GM18909 (cell line): ENCODE data around the gene RASGRF1.

Experiments used
- ATAC-seq: cut with Tn5 transposase; IDR thresholded peaks from one replicate; pipeline ENCODE4 v1.9.1; 2021; ENCODE audit warnings: mild to moderate bottlenecking; ENCODE audit not compliant: unreplicated experiment, poor library complexity

The RASGRF1 gene

DNA sequence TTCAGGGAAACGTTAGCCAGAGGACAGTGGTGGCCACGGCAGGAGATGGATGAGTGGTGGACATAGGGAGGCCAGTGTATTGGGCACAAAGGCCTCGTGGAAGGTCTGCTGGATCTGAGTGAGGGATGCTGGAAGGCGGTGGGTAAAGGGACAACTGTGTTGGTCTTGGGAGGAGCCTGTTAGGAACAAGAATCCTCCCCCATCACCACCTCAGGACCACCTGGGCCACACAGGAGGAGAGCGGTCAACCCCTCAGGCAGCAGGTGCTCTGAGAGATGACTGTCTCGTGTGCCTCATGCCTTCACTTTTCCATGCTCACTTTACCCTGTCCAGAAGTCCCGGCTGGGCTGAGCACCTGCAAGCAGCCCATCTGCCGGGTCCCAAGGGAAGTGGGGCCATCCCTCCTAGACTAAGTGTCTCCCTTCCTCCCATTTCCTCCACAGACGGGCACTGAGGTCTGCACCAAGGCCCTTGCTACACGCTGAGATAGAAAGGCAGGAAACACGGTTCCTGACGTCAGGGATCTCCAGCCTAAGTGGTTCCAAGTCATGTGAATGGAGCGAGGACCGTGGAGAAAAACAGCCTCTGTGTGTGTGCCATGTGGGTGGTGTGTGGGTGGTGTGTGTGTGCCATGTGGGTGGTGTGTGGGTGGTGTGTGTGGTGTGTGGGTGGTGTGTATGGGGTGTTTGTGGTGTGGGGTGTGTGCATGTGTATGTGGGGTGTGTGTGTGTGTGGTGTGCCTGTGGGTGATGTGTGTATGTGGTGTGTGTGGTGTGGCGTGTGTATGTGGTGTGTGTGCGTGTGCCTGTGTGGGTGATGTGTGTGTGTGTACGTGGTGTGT lies 97.9 kb downstream of the RASGRF1 start:
- ATAC-seq: no peak

DNA sequence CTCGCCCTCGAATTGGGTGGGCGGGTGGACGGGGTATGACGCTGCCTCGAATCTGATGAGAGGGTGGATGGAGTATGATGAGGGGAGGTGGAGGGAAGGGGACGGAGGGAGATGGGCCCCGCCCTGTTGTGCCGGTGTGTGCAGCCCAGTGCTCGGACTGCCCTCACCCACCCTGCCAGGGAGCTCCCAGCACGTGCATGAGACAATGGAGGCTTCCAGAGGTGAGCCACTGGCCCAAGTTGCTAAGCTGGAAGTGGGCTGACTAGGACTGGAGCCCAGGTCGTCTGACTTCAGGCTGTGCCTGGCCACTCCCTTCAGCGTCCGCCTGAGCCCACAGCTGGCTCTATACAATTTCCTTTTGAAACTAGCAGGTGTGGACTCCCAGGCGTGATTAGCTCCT lies 98.7 kb downstream of the RASGRF1 start:
- ATAC-seq: no peak

DNA sequence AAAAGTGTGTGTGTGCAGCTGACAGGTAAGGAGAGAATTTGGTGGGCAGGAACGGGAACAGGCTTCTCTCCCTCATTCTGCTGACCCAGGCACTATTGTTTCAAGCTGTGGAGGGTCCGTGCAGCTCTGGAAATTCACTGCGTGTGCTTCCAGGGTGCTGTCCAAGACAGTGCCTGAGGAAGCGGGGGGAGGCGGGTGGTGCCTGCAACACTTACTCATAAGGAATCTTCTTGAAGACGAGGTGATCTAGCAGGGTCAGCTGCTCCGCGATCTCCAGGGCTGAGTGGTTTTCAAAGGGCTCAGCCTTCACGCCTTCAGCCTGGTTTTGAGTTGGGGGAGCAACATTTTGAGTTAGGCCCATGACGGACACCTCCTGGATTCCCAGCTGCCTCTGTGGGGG lies 99.1 kb downstream of the RASGRF1 start:
- ATAC-seq: no peak

DNA sequence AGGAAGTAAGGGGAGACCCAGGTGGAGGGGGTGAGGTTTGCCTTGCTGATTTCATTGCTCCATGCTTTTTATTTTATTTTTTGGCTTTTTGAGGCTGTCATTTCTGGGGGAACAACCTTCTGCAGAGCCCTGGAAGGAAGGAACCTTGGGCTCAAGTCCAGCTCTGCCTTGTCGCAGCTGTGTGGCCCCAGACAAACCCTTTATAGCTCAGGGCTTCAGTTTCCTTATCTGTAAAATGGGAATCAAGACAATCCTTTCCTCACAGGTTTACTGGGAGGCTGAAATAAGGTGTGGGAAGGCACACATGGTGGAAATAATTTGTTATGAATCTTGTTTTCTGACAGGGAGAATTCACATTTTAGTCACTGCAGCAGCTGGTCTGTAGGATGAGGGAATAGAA lies 100.3 kb downstream of the RASGRF1 start:
- ATAC-seq: no peak

DNA sequence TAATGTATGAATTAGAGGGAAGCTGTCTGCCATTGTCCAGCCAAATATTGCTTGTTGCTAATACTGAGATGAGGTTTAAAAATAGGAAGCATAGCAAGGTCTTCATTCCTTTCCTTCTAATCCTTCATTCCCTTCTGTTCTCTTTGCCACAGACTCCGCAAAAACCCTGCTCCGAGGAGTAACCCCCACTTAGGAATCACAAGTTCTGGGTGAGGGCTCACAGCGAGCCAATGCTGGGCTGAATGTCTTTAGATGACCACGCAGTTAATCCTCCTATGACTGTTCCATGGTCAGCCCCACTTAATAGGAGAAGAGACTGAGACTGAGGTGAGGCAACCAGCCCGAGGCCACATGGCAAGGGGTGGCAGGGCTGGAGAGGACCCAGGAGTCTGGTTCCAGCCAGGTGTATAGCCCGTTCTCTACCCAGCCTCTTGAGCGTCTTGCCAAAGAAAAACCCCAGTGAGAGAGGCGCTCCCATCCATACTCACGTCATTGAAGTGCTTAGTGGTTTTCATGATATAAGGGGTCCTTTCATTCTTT lies 100.8 kb downstream of the RASGRF1 start:
- ATAC-seq: no peak

DNA sequence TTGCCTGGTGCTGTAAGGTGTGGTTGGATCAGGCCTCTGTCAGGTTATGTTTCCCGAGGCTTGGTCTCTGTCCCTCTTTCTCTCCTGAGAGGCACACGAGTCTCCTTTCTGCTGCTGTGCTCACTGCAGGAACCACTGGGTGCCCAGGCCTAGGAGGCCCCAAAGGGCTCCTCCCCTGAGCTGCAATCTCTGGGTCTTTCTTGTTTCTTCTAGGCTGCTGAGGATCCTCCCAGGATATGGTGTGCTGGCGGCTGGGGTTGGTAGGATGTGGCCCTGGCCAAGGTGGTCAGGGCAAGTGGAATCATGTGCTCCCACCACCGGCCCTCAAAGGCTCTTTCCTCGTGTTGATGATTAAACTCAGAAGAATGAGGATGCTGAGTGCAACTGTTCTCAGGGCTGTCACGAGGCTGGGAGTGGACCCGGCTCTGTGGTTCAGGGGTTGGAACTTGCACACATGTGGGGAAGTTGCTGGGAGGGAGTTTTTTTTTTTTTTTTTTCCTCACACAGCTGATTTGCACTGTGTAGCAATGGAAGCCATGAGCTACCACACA lies 102.1 kb downstream of the RASGRF1 start:
- peak; percentile 72 for ATAC-seq

DNA sequence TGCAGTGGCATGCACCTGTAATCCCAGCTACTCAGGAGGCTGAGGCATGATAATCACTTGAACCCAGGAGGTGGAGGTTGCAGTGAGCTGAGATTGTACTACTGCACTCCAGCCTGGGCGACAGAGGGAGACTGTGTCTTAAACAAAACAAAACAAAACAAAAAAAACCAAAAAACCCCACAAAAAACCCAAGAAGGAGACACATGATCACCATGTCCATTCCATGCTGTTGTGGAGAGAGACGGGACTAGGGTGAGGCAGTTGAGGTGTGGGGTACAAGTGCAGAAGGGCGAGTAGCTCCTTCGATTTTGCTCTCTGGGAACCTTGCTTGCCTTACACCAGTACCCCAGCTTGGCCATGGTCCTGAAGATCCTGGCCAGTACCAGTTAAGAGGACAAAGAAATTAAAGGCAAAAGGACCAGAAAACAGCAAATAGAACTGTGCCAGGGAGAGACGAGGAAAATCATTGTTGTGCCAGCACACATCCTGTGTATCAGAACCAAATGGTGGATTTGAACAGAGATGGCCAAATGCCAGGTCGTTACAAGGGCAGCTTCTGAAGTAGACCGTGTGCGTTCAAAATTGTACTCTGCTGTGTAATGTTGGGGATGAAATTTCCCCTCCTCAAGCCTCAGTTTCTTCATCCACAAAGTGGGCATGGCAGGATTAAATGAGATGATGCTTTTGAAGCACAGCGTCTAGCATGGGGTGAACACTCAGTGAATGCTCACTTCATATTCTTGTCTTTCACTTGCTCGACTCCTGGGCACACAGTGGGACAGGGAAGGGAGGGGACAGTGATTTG lies 102.8 kb downstream of the RASGRF1 start:
- no peak for ATAC-seq

DNA sequence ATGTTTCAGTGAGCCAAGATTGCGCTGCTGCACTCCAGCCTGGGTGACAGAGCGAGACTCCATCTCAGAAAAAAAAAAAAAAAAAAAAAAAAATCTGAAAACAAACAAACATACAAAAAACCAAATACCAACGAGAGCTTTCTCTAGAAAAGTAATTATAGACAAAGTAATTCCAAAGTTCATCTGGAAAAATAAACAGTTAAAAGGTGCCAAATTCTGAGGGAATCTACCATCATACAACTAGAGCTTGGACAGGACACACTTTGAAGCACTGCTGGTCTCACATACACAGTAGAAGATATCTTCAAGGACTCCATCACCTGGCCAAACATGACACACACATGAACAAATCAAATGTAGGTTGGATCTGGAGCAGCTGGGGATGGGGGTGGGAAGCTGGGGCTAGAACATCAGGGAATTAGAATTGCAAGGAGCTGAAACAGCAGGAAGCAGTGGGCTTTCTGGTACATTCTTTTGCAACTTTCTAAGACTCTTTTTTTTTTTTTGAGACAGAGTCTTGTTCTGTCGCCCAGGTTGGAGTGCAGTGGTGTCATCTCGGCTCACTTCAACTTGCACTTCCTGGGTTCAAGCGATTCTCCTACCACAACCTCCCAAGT lies 104.6 kb downstream of the RASGRF1 start:
- no peak for ATAC-seq

DNA sequence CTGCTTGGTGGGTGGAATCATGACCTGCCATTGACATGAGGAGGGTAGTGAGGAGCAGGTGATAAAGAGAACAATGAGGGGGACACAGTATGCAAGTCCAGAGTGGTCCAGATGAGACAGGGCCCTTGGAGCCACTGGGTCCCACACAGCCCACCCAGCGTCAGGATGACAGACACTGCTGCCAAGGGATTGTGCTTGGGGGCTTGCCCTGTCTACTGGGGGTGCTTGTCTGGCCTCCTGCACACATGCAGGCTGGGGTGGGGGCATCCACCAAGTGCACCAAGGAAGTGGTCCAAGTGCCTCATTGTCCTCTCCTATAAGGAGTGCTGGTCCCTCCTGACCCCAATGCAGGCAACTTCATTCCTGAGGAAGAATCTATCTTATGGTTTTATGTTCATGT lies 106.5 kb downstream of the RASGRF1 start:
- no peak for ATAC-seq

DNA sequence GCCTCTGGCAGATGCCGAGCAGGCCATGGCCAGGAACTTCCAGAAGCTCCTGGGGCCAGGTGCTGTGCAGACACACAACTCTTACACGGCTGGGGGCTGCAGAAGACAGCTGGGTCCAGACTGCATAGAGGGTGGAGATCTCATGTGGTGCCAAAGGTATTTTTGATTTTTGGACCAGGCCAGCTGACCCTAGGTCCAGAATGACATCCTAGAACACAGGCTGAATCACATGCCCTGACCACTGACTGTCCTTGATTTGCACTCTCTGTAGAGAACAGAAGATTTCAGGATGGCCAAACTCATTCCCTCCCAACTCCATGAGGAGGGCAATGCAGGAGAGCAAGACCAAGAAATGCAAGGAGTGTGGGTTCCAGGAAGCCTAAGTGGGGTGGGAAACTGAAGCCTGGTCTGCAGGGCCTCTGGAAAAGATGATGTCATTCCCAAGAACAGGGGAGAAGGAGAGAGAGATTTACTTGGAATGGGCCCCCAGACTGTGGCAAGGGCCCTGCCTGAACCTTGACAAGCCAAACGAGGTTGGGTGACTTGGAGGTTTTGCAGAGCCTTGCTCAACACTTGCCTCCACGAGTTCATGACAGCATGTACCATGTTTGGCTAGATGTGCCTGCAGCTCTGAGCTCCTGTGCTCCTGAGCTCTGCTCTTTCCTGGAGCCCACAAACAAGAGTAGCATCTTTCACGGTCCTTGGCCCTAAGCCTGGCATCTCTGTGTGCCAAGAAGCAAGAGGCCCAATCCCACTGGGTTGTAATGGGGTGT lies 107.2 kb downstream of the RASGRF1 start:
- ATAC-seq: no peak

DNA sequence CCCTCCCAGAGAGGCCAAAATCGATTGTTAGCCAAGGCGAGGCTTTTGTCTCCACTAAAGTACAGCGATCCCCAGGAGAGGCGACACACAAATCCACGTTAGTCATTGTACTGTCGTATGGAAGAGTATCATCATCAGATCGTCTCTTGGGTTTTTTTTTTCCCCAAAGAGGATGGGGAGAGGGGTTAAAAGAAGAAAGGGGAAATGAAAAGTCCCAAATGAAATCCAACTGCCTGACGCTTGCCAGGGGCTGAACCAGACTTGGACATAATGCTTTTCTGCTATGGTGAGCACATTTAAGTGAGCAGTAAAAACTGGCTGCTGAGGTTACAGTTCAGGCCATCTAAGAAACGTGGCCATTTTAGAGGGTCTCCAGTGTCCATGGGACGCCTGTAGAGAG lies 107.8 kb downstream of the RASGRF1 start:
- no peak for ATAC-seq

DNA sequence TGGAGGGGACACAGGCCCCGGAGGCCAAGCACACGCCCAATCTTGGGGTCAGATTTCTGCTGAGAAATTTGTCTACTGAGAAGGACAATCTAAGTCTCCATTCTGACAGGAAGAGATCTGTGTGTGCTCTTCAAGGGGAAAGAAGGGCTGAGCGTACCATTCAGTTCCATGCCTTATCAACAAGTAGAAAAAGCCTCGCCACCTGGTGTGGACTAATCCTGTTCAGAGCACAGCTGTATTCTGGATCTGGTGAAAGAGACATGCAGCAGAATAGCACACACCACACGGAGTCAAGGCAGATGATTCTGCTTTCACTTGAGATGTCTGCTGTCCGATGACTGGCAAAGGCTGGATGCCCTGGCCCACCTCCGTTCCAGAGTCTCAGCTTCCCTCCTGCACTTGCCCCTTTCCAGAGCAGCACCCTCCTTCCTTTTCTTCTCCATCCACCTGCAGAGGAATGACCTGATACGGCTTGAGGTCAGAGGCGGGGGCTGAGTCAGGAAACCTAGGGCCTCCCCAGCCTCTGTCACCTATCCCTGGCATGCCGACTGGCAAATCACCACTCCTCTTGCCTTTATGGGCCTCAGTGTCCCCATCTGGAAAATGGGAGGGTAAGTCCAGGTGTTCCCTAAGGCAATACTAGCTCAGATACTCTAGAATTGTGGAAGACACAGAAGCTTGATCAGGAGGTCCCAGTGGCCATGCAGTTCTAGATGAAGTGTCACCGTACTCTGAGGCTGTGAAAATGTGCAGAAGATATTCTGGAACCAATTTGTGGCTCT lies 108.9 kb downstream of the RASGRF1 start:
- no peak for ATAC-seq

DNA sequence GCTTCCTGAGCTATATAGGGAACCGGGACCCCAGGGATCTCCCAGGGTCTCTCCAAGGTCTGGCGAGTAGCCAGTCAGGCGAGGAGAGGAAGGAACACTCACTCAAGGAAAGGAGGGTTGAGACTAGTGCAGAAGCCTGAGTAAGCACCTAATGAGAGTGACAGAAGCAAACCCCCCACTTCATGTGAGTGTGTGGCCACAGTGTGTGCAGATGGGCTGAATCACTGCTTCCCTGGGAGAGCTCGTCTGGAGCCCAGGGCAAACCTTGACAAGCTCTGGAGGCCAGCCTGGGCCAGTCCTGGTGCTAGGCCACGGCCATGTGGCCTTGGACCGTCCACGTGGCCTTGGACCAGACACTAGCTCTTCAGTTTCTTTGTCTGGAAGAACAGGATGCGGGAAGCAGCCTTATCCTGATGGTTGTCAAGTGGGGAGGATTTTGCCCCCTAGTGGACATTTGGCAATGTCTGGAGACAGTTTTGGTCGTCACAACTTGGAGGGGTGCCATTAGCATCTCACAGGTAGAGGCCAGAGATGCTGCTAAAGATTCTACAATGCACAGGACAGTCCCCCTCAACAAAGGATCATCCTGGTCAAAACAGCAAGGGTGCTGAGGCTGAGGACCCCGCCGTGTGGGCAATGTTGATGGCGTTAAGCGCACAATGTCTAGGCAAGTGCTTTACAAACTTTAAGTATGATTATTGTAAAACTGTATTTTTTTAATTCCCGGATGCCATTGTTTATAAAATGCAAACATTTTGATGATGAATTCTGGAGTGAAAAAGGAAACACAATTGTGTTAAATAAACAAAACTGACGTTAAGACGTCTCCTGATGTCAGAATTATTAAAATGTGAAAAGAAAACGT lies 110.9 kb downstream of the RASGRF1 start:
- no peak for ATAC-seq

DNA sequence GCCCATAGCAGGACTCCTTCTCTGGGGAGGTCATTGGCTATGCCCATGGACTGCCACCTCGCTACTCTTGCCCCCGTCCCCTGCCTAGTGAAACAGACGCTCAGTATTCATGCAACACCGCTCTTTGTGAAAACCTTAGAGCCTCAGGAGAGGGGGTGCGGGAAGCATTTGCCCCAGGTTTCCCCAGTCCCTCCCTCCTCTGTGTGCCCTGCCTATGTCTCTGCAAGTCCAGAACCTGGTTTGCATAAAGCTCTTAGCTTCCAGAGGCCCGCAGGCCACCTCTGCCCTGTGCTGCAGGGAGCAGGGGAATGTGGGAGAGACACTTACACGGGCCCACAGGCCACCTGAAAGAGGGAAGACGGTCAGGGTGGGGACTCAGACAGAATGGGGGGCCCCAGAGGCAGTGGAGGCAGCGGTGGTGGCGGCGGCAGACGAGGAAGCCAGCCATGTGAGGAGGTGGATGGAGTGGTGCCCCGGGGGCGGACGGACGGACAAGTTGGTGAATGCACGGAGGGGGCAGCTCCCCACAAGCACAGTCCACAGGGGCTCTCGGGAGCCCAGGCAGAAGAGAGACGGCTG lies 111.9 kb downstream of the RASGRF1 start:
- no peak for ATAC-seq

DNA sequence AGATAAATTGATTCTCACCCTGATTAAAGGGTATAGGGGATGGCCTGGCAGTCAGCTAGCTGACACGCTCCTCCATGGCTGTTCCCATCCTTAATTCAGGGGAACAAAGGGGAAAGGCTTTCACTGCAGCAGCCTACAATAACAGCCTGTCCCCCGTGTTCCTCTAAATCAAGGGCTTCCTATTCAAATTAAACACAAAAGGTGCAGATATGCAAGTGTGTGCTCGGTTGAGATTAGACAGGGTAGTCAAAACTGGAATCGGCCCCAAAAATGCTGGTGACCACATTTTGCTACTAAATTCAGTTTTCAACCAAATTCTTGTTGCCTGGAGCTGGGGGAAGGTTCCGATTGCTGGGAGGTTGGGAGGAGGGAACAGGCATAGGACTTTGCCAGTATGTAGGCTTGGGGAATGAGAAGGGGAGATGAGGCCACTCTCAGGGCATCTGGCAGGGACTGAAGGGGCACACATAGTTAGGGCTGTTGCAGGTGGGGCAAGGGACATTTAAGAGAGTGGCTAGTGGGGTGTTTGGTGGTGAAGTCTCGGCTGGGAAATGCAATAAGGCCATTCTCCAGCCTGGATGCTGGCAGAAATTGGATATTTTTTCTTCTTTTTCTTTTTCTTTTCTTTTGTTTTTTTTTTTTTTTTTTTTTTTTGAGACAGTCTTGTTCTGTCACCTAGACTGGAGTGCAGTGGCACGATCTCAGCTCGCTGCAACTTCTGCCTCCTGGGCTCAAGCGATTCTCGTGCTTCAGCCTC lies 112.8 kb downstream of the RASGRF1 start:
- peak; percentile 26 for ATAC-seq

DNA sequence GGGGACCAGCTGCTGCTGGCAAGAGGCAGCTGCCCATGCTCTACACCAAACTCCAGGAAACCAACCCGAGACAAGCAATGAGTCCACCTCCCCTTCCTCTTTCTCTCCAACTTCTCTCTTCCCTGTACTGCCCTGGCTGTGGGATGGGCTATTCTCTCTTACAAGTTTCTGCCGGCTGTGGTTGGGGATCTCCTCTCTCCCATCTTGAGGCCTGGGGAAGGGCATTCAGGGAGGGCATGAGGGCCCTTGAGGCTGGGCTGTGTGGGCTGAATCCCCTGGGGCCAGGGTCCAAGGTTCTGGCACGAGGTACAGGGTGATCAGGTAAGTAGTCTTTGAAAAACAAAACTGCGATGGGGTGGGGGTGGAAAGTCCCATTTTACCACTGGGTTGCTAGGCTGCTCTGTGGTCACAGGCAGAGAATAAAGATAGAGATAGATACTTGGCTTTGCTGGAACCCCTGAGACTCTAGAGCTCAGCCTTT lies 113.4 kb downstream of the RASGRF1 start:
- ATAC-seq: peak; percentile 66

DNA sequence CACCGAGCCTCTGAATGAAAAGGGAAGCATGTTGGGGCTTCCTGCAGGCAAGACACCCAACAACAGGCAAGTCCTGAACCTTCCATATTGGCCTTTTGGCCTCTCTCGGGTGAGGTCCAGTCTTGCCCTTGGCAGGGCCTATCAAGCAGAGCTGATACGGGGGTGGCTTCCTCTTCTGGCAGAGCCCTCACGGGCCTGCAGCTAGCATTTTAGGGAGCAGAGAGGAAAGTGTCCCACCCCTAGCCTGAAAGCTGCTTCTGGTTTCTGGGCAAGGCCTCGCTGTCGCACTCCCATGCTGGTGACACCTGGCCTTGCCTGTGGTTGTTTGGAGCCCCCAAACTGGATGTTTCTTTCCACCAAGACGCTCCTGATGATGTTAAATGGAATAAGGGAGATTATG lies 113.9 kb downstream of the RASGRF1 start:
- ATAC-seq: peak; percentile 17
